Bone marrow (tissue), 2 donors: ENCODE data around the gene SEMA3F.
"Not testable (repeated sequence)": the region's sequence is repeated elsewhere in the genome, so short reads cannot be mapped to it uniquely, and the experiment has no call there.

Source experiments
- DNase-seq, 2 donors: peaks; one replicate each; lab custom pipeline; 2025; lab: John Stamatoyannopoulos, UW

The SEMA3F gene

DNA sequence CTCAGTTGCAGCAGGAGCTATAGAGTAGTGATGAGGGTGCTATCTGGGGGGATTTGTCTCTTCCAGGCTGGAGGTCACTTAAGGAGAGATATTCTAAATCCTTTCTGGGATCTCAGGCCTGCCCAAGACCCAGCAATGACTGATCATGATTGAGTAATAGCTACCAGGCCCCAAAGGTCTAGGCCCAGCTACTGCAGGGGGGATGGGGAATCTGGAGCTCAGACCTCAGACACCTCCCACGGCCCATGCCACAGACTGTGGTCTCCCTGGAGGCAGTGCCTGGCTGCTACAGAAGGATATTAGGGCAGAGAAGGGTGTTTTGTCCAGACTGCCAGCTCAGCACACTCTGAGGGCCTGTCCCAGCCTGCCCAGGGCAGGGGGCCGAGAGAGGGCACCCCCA lies 56.8 kb downstream of the SEMA3F start:
- no peak for DNase-seq

DNA sequence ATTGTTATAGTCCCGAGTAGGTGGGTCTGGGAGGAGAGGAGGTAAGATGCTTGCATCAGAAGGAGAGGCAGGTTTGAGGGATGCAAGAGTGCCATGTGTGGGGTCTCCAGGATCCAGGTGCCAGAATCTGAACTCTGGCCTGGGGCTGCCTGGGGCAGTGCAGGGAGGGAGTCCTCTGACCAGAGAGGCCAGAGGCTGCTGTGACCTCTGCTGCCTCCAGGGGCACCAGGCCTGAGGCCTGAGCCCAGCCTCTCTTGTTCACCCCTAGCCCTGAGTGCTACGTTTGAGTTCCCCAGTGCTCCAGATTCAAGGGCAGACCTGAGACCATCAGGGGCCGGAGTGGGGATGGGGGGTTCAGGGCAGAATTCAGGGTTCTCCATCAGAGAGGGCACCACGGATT lies 57.4 kb downstream of the SEMA3F start:
- DNase-seq, result no peak

DNA sequence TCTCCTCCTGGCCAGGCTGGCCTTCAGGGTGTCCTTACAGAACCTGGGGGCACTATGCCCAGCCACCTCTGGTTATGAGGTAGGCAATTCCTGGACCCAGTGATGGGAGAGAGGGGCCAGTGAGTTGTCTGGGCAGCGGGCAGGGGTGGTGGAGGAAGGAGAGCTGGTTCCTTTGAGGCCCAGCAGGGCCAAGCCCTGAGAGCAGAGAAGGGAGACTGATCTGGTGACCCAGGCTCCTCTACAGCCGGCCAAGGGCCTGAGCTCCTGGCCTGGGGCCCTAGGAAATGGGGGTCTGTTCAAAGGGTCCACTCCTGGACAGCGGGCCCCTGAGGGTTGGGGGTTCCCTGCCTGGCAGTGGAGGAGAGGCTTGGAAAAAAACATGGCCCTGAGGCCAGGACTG lies 57.8 kb downstream of the SEMA3F start:
- no peak for DNase-seq

DNA sequence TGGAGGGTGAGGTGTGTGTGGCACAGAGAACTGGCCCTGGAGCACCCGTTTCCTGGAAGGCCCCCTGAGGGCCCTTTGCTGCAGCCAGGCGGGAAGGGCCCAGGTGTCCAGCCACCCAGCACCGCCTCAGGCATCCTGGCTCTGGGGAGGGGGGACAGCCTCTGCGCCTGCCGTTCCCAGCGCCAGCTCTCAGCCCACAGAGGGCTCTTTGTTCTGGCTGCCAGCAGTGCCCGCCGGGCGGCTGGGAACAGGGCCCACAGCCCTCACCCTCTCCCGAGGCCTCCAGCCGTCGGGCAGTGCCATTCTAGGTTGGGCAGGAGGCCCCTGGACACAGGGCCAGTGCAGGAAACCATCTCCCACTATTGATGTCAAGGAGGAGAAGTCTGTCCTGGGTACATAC lies 58.2 kb downstream of the SEMA3F start:
- no peak for DNase-seq

DNA sequence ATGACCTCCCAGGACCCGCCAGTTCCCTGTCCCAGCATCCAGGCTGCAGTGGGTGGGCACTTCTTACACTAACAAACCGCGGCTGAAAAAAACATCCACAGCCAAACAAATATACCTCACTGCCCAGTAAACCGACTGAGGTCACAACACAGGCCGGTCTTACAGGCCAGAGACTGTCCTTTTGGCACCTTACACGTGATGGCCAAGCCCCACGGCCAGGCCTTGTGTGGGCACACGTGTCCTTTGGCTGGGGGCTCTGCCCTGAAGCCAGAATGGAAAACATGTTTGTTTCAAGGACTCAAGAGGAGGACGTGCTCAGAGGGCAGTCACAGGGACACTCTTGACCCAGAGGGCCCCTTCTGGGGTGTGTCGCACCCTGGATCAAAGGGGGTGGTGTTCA lies 59.7 kb downstream of the SEMA3F start:
- no peak for DNase-seq

DNA sequence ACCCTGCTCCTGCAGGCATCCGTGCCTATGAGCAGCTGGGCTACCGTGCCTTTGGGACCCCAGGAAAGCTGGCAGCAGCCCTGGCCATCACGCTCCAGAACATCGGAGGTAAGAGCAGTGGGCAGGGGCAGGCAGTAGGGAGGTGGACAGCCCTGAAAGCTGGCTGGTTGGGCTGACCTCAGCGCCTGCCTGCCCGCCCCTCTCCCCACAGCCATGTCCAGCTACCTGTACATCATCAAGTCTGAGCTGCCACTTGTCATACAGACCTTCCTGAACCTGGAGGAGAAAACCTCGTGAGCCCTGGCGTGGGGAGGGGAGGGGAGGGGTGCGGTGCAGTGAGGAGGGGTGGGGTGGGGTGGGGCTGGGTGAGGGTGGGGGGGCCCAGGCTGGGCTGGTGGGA lies 60.4 kb downstream of the SEMA3F start:
- no peak for DNase-seq

DNA sequence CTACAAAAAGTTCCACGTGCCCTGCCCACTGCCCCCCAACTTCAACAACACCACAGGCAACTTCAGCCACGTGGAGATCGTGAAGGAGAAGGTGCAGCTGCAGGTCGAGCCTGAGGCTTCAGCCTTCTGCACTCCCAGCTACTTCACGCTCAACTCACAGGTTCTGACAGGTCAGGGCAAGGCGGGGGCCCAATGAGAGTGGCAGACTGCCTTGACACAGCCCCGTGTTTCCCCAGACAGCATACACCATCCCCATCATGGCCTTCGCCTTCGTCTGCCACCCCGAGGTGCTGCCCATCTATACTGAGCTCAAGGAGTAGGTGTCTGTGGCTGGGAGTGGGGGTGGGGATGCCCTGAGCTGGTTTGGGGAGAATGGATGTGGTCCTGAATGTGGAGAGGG lies 62.6 kb downstream of the SEMA3F start:
- no peak for DNase-seq

DNA sequence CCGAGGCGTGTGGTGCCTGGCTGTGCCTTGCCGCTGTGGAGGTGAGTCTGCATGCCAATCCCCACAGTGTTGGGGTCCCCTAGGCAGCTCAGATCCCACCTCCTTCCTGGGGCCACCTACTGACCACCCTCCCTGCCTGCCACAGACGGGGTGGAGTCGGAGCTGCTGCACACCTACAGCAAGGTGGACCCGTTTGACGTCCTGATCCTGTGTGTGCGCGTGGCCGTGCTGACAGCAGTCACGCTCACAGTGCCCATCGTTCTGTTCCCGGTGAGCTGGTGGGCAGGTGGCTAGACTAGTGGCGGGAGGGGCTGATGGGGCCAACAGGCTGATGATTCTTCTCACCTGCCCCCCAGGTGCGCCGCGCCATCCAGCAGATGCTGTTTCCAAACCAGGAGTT lies 63.3 kb downstream of the SEMA3F start:
- DNase-seq, result no peak

DNA sequence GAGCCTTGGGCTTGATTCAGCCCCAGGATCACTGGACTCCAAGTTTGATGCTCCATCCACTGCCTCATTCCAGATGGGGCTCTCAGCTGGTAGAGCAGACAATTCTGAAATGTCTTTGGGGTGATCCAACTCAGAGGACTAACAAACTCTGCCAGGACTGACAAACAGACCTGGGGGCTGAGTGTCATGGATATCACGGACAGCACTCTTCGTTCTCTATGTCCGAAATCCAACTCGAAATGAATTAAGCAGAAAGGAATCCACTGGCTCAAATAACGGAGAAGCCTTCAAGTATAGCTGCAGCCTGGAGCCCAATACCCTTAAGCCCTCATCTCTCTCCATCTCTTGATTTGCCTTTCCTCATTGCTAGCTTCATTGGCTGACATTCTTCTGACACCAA lies 64.2 kb downstream of the SEMA3F start:
- no peak for DNase-seq

DNA sequence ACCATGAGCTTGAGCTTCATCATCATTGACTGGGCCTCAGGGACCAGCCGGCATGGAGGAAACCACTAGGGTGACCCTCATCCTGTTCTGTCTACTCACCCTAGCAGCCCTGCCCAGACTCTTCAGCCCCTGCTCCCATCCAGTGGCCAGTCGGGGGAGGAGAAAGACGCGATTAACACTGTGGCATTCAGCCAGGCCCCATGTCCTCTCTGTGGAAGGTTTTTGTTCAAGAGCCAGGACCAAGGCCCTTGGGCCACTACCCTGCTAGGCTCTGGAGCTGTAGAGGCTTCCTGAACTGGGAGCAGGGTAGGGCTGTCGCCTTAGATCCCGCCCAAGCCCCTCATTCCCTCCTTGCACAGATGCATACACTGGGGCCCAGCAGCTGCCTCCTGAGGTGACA lies 65.0 kb downstream of the SEMA3F start:
- DNase-seq, result no peak

DNA sequence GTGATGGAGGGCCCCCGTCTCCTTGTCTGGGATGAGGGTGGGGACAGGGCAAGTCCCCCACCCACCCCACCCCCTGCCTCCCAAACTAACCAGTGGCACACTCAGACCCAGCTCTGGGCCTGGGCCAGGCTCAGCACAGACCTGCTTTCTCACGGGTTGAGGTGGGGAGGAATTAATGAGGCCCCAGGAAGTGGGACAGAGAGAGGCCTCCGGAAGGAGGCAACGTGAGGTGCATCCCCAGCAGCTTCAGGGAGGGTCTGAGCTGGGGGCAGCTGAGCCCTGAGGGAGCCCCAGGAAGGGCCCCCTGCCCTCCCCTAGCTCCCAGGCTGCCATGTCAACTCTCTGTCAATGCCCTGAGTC lies 65.9 kb downstream of the SEMA3F start:
- DNase-seq, result no peak

DNA sequence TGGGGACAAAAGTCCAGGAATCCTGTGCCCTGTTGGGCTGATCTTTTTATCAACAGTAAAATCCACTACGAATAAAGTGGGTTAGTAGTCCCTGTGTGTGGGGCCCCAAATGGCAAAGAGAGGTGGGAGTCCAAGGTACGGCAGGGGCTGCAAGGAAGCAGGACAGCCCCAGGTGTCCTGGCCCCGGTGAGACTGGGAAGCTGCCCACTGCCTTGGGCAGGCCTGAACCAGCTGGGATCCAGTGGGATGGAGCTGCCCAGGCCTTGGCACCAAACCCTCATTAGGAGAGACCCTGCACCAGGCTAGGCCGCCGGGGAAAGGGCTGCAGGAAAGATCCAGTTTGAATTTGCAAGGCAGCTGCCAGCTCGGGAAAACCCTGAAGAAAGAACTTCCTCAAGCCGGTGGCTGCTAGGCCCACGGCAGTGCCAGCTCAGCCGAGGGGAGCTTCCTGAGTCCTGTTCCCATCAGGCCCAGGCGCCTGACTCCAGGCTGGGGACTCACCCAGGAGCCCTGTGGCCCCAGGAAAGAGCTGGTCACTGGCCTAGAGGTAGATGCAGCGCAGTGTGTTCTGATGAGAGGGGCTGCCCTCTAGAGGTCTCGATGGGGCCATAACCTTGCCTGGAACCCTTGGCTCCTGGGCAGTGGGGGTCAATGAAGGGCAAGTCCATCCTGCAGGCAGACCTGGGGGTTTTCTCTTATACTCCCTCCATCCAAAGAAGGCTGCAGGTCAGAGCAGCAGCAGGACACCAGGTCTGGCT lies 66.5 kb downstream of the SEMA3F start:
- no peak for DNase-seq

DNA sequence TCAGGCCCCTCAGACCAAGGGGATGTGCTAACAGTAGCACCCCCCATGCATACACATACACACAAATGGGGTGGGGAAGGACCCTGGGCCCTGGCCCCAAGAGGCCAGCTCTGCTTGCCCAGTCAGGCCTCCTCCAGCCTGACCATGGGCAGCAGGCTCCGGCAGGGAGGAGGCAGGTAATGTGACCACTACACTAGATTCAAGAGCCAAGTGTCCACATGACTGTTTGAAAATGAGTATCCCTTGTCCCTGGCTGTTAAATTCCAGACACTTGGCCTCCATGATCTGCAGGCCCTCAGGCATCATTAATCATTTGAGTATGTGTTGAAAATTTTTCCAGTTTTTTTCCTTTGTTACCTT lies 67.0 kb downstream of the SEMA3F start:
- no peak for DNase-seq

DNA sequence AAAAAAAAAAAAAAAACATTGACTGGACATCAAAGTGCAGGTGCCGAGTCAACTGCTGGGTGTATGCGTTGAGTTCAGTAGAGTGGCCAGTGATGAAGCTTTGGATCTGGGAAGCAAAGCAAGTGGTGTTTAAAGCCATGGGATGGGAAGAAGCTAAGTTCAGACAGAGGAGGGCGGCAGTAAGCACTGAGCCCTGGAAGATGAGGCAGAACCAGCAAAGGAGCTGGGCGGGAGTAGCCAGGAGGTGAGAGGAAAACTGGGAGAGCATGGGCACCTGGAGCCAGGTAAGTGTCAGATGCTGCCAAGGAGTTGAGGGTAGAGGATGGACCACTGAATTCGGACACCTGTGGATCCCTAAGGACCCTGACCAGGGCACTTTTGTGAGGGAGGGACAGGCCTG lies 69.5 kb downstream of the SEMA3F start:
- DNase-seq, result no peak

DNA sequence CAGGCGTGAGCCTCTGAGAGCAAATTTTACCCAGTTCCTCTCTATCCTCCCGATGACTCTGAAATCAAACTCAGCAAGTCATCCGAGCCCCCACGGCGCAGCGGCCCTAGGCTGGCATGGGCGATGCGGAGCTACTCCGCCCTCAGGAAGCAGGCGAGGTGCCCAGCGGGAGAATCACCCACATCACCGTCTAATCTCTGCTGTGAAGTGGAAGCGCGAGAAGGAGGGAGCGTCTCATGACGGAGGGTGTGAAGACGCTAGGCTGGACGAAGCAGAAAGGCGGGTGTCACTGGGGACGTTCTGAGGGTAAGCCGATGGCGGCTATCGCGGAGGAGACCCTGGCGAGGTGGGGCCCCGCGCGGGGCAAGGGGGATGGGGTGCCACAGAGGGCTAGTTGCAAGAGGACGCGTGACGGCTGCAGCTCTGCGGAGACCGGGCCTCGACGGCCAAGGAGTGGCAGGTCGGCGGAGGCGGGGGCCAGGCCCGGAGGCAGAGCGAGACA lies 71.8 kb downstream of the SEMA3F start:
- DNase-seq, result no peak

DNA sequence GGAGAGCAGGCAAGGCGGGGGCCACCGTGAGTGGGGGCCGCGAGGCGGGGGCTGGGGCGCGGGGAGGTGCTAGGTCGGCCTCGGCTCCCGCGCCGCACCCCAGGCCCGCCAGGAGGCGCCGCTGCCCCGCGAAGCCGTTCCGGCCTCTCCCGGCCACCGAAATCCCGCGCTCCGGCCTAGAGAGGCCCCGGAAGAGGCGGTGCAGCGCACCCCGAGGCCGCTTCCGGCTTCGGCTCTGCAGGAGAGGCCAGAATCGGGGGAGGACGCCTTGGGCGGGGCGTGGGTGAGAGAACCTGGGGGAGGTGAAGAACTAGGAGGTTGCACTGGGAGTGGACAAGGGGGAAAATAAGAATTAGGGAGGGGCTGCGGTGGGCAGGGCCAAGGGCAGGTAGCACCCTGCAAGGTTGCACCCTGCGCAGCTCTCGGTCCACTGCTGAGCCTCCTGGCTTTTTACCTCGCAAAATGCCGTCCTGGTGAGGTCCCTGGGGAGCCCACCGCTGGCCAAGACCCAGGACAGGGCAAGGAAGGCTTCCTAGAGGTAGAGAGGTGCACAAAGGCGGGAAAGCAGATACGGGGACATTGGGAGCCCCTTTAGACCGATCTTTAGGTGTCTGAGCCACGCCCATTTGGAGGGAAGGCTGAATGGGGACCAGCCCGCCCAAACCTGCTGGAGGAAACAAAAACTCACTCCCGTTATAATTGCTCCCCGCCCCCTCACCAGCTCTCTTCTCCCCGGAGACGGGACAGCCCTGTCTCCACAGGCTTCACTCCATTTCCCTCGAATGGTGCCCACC lies 72.5 kb downstream of the SEMA3F start:
- peak; percentile 68 to 70 for DNase-seq

DNA sequence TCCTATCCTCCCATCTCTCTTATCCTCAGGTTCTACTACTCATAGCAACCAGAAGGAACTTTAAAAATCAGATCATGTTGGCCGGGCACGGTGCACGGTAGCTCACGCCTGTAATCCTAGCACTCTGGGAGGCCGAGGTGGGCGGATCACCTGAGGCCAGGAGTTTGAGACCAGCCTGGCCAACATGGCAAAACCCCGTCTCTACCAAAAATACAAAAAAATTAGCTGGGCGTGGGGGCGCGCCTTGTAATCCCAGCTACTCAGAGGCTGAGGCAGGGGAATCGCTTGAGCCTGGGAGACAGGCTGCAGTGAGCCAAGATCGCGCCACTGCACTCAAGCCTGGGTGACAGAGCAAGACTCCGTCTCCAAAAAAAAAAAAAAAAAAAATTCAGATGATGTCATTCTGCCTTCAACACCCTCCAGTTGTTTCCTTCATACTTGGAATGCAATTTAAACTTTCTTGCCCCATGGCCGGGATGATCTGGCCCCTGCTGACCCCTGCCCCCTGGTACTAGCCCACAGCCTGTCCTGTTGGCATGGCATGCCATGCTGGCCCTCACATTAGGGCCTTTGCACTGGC lies 73.2 kb downstream of the SEMA3F start:
- not testable (repeated sequence) for DNase-seq

DNA sequence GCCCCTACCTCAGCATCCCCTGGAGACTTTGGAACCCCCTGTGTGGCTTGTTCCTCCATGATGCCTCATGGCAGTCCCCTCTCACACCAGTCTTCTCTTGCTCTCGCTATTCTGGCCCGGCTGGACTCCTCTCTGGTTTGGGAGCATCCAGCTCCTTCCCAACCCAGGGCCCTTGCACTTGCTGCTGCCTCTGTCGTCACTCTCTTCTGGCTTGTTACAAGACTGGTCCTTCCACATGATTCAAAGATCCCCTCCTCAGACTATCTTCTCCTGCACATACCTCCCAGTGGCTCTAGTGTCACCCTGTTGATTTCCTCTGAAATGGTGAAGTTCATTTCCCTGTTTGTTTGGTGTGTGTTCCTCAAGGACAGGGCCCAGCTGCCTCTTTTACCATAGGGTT lies 74.4 kb downstream of the SEMA3F start:
- no peak for DNase-seq

DNA sequence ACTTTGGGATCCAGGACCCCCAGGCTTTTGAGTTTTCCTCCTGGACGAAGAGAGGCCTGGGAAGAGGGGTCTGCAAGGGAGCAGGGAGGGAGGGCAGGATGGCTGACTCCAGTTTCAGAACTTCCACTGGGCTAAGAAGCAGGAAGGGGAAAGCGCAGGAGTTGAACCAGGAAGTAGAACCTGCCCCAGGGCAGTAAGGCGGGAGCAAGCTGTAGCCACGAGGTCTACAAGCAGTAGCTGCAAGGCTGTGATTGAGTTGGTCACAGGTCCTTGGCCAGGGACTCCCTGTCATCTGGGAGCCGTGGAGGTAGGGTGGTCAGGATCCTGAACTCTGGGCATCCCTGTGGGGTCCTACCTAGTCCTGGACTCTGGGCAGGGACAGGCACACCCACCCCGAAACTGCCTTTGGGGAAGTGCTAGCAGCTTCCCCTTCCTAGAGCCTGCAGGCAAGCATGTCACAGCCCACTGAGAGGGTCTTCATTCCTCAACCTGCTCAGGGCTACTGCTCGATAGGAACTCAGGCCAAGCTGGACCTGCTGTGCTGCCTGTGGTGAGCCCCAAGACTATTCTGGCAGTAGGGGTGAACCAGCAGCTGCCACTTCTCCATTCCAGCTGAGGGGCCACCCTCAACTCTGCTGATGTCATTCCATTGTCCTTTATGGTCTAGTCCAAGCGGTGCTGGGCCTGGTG lies 75.1 kb downstream of the SEMA3F start:
- no peak for DNase-seq

DNA sequence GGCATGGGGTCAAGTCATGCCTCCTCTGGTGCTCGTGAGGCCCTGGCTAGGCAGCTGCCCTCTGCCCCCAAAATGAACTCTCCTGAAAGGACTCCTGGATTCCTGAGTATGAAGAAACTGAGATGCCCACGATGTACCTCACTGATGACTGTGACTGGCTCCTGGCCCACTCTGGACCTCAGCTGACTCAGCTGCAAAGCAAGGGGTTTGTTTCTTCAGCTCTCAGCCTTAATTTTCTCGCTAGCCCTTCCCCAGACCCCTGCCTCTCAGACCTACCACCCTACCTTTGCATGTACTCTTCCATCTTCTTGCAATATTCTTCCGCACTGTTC lies 75.6 kb downstream of the SEMA3F start:
- no peak for DNase-seq

DNA sequence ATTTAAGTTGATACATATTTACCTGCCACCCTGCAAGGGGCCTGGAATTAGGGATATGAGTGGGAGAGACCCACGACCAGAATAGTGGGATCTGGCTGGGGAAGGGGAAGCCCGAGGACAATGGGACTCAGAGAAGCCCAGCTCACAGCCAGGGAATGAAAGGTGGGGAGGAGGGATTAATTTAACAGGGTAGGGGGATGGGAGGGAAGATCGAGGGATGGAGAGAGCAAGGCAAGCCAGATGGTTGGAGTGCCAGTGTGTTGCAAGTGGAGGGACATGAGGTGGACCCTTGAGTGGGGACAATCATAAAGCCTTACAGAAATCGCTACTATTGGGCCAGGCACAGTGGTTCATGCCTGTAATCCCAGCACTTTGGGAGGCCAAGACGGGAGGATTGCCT lies 76.5 kb downstream of the SEMA3F start:
- no peak for DNase-seq

DNA sequence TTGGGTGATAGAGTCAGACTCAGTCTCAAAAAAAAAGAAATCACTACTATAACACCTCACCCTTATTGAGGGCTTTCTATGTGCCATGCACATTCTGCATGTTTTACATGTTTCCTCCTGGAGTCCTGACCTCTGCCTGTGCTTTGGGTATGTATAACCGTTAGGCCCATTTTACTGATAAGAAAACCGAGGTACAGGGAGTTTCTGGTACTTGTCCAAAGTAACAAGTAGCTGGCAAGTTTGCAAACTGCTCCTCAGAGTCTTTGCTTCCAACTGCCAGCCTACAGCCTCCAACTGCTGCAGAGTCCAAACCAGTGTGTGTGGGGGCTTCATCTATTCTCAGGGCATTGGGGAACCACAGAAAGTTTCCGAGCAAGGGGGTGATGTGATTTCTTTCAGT lies 77.2 kb downstream of the SEMA3F start:
- no peak for DNase-seq

DNA sequence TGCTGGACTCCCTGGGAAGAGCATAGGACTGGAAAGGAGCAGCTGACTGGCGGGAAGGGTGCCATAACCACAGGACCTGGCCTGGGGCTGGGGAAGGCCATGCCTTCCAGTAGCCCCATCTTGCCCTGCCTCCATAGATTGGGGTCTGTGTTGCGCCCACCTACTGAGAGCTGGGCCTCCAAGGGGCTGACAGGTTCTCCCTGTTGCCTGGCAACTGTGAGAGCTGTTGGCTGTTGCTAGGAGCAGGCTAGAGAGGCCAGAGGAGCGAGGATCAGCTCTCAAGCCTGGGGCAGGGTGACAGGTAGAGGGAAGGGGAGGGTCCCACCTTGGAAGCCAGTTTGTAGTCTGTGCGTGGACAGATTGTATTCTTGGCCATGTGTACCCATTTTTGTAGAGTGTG lies 78.1 kb downstream of the SEMA3F start:
- no peak for DNase-seq
